Activated naive CD4-positive, alpha-beta T cell treated with anti-CD3 and anti-CD28 coated beads for 36 hours (primary cell): ENCODE data around the gene ZC3H11A. TPM values are rescaled to one million over a fixed set of nuclear protein-coding genes. Genes with fewer than 3 reads are reported as not detected.
A peak's percentile ranks its signal among the peaks of the same experiment; 100 is the strongest.
"Not testable (repeated sequence)": the region's sequence is repeated elsewhere in the genome, so short reads cannot be mapped to it uniquely, and the experiment has no call there.

Experiments
- CTCF ChIA-PET: fragments of 350-600 bp; sonication (Branson Sonifier 250); formaldehyde crosslinking; loops from one replicate; lab custom pipeline; 2021; ENCODE audit warnings: antibody characterized with exemption; lab: Charles Lee
- DNase-seq: peaks from one replicate; pipeline ENCODE4 v3.0.0-alpha.2; 2020
- H3K27ac Mint-ChIP-seq: one replicate; pipeline ENCODE4 v1.8.0; 2021; ENCODE audit warnings: mild to moderate bottlenecking, mixed read lengths
- H3K27me3 Mint-ChIP-seq: one replicate; pipeline ENCODE4 v1.8.0; 2021; ENCODE audit warnings: low read depth, mixed read lengths
- H3K36me3 Mint-ChIP-seq: one replicate; pipeline ENCODE4 v1.8.0; 2021; ENCODE audit warnings: low read depth, mixed read lengths
- H3K4me1 Mint-ChIP-seq: one replicate; pipeline ENCODE4 v1.8.0; 2021; ENCODE audit warnings: low read depth, mixed read lengths
- H3K4me3 Mint-ChIP-seq: one replicate; pipeline ENCODE4 v1.8.0; 2021; ENCODE audit warnings: mild to moderate bottlenecking, moderate library complexity, mixed read lengths
- H3K9me3 Mint-ChIP-seq: one replicate; pipeline ENCODE4 v1.8.0; 2021; ENCODE audit warnings: mixed read lengths
- intact Hi-C: fragments of 100-400 bp; cut with micrococcal nuclease; formaldehyde crosslinking; loops from one replicate; pipeline ENCODE4 v1.15.1; 2023
- total RNA-seq, 2 experiments: library from RNA; stranded (reverse); gene quantifications; one replicate each; pipeline ENCODE4 v1.2.3, GENCODE V29; 2021

Gene ZC3H11A
- total RNA-seq, 2 experiments from 2014 or later, result 78.4 to 80.9 TPM

DNA sequence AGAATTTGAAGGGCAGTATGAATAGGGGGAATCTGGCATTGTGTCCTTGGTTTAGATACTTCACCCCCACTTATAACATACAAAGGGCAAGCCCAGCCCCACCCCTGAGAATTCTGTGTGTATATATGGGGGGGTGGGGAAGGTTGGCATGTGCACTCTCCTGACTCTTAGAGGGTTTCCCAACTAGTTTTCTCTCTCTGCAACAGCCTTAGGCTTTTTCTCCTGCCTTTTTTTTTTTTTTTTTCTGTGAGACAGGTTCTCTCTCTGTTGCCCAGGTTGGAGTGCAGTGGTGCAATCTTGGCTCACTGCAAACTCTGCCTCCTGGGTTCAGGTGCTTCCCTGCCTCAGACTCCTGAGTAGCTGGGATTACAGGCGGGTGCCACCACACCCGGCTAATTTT, 2.9 kb upstream of the ZC3H11A start:
- H3K4me1 Mint-ChIP-seq, result peaks cover 16% of the 10 kb centered on the region
- peaks cover 16% of the 10 kb centered on the region for H3K36me3 Mint-ChIP-seq
- CTCF ChIA-PET, result no interaction called here
- H3K9me3 Mint-ChIP-seq, result no peaks in the 10 kb centered on the region
- no peak for DNase-seq
- intact Hi-C loops, result no loop called here
- no peak overlapping the region for H3K4me3 Mint-ChIP-seq
- H3K27ac Mint-ChIP-seq, result no peak overlapping the region
- H3K27me3 Mint-ChIP-seq, result no peaks in the 10 kb centered on the region

DNA sequence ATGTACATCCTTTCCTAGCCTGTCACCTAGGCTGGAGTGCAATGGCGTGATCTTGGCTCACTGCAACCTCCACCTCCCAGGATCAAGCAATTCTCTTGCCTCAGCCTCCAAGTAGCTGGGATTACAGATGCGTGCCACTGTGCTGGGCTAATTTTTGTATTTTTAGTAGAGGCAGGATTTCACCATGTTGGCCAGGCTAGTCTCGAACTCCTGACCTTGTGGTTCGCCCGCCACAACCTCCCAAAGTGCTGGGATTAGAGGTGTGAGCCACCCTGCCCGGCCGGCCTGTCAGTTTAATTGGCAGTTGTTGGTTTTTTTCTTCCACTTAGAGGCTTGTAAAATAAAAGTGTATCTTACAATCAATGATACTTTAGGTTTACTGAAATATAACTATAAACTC, 1.9 kb upstream of the ZC3H11A start:
- H3K27ac Mint-ChIP-seq, H3K27me3 Mint-ChIP-seq, intact Hi-C loops, H3K9me3 Mint-ChIP-seq, CTCF ChIA-PET, H3K4me3 Mint-ChIP-seq, DNase-seq: not testable (repeated sequence)
- H3K36me3 Mint-ChIP-seq, result peaks cover 27% of the 10 kb centered on the region
- H3K4me1 Mint-ChIP-seq, result peaks cover 26% of the 10 kb centered on the region

DNA sequence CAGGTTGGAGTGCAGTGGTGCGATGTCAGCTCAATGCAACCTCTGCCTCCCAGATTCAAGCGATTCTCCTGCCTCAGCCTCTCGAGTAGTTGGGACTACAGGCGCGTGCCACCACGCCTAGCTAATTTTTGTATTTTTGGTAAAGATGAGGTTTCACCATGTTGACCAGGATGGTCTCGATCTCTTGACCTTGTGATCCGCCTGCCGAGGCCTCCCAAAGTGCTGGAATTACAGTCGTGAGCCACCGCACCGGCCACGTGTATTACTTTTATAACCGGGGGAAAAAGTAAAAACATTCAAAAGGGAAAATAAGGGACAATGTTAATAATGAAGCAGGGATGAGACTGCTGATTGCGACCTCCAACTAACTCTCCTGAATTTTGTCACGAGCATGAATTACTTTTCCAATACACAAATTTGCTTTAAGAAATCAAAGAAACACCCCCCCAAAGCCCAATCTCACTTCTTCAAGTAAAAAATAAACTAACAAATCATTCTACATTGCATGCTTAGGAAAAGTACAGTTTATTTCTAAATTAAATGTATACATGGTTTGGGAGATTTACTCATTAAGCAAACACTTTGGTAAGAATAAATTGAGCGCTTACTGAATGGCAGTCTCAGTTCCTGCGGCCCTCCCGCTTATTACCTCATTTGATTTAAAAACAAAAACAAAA, 521 bp upstream of the ZC3H11A start:
- intact Hi-C loops, result loop anchor here (1.0 to 5.0 kb wide), 5 partner anchors 29 to 488 kb away; partner anchors contain the start of genes BTG2, LAX1 and SNRPE
- H3K4me3 Mint-ChIP-seq, result peak overlapping the region; percentile 96
- H3K27me3 Mint-ChIP-seq, result no peaks in the 10 kb centered on the region
- peaks cover 40% of the 10 kb centered on the region for H3K4me1 Mint-ChIP-seq
- H3K36me3 Mint-ChIP-seq, result peaks cover 34% of the 10 kb centered on the region
- DNase-seq, result no peak
- peak overlapping the region; percentile 98 for H3K27ac Mint-ChIP-seq
- CTCF ChIA-PET, result interaction anchor here (0.9 kb wide), 1 partner anchor 30 kb away, joined by 4 read pairs; the partner anchor contains the start of gene LAX1
- H3K9me3 Mint-ChIP-seq, result no peaks in the 10 kb centered on the region

DNA sequence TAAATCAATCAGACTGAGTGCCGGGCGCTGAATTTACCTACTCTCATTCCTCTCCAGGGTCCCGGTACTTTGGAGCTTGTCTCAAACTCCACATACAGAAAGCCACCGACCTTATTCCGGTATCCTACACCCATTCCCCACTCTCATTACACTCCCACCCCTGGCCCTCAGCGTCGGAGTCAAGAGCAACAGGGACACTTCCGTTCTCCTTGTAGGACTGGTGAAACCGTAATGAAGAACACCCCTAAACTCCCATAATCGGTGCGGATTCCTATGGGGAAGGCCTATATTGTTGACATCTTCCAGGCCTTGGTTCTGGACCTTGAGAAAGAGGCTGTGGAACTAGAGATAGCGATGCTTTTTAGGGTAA, 798 bp downstream of the ZC3H11A start:
- peak; percentile 59 for DNase-seq
- CTCF ChIA-PET, result no interaction called here
- Mint-ChIP-seq H3K36me3 (peaks cover 38% of the 10 kb centered on the region), H3K27ac (peak overlapping the region; percentile 97), H3K9me3 (no peaks in the 10 kb centered on the region), H3K4me3 (peak overlapping the region; percentile 96), H3K4me1 (peaks cover 51% of the 10 kb centered on the region), H3K27me3 (no peaks in the 10 kb centered on the region)
- intact Hi-C loops, result loop anchor here (5.0 kb wide), 1 partner anchor 489 kb away; the partner anchor contains the start of gene BTG2

DNA sequence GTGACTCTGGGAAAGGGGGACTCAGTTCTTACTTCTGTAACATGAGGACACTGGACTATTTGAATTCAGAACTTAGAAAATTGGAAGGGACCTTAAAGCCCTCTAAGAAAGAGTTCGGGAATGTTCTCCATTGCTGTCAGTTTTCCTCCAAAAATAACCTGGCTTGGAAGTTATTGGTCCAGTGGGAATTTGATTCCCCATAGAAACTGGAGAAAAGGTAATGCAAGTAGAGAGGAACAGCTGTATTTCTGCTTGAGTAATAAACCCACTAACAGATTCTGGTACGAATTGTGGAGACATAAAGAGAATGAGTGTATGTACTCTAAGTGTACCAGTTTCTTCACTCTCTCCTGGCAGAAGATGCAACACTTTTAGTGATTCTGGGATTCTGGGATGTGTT, 1.8 kb downstream of the ZC3H11A start:
- H3K4me3 Mint-ChIP-seq, result peak overlapping the region; percentile 96
- H3K27ac Mint-ChIP-seq, result no peak overlapping the region
- H3K4me1 Mint-ChIP-seq, result peaks cover 57% of the 10 kb centered on the region
- intact Hi-C loops, result loop anchor here (5.0 kb wide), 1 partner anchor 490 kb away; the partner anchor contains the start of gene BTG2
- no peaks in the 10 kb centered on the region for H3K9me3 Mint-ChIP-seq
- no peak for DNase-seq
- CTCF ChIA-PET, result no interaction called here
- H3K36me3 Mint-ChIP-seq, result peaks cover 39% of the 10 kb centered on the region
- no peaks in the 10 kb centered on the region for H3K27me3 Mint-ChIP-seq

DNA sequence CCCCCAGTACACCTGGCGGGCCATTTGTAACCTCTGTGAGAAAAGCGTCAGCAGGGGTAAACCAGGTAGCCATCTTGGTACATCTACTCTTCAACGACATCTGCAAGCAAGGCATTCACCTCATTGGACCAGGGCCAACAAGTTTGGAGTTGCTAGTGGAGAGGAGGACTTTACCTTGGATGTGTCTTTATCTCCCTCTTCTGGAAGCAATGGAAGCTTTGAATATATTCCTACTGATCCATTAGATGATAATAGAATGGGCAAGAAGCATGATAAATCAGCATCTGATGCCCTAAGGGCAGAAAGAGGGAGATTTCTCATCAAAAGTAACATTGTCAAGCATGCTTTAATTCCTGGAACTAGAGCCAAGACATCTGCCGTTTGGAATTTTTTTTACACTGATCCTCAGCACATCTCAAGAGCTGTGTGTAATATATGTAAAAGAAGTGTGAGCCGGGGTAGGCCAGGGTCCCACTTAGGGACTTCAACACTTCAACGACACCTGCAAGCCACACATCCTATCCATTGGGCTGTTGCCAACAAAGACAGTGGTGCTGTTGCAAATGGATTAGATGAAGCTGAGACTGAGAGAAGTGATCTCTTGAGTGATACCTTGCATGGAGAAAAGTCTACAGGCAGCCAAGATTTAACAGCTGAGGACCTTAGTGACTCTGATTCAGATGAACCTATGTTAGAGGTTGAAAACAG, 2.7 kb downstream of the ZC3H11A start:
- intact Hi-C loops, result loop anchor here (5.0 kb wide), 1 partner anchor 491 kb away; the partner anchor contains the start of gene BTG2
- Mint-ChIP-seq H3K4me3 (no peak overlapping the region), H3K9me3 (no peaks in the 10 kb centered on the region), H3K36me3 (peaks cover 45% of the 10 kb centered on the region), H3K27ac (no peak overlapping the region), H3K27me3 (no peaks in the 10 kb centered on the region), H3K4me1 (peaks cover 62% of the 10 kb centered on the region)
- DNase-seq, result no peak
- CTCF ChIA-PET, result no interaction called here

DNA sequence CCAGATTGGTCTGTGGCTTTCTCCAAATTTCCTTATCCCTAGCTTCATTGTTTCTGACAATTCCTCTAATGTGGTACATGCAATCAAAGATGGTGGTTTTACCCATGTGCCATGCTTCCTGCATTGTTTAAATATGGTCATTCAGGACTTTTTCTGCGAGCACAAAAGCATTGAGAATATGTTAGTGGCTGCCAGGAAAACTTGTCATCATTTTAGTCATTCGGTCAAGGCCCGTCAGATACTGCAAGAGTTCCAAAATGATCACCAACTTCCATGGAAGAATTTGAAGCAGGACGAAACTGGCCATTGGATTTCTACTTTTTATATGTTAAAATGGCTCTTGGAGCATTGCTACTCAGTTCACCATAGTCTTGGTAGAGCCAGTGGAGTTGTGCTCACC, 3.7 kb downstream of the ZC3H11A start:
- intact Hi-C loops, result loop anchor here (5.0 kb wide), 1 partner anchor 492 kb away; the partner anchor contains the start of gene BTG2
- no peaks in the 10 kb centered on the region for H3K9me3 Mint-ChIP-seq
- H3K4me1 Mint-ChIP-seq, result peaks cover 70% of the 10 kb centered on the region
- H3K27ac Mint-ChIP-seq, result no peak overlapping the region
- peaks cover 54% of the 10 kb centered on the region for H3K36me3 Mint-ChIP-seq
- H3K27me3 Mint-ChIP-seq, result no peaks in the 10 kb centered on the region
- CTCF ChIA-PET, result interaction anchor here (1.3 kb wide), 1 partner anchor 15 kb away, joined by 3 read pairs; no protein-coding TSS in a partner anchor
- H3K4me3 Mint-ChIP-seq, result no peak overlapping the region
- no peak for DNase-seq

DNA sequence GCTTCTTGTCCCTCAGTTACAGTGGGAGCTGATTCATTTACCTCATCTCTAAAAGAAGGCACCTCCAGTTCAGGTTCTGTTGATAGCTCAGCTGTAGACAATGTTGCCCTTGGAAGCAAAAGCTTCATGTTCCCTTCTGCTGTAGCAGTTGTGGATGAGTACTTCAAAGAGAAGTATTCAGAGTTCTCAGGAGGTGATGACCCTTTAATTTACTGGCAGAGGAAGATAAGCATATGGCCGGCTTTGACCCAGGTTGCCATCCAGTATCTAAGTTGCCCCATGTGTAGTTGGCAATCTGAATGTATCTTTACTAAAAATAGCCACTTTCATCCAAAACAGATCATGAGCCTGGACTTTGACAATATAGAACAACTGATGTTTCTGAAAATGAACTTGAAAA, 4.5 kb downstream of the ZC3H11A start:
- H3K27ac Mint-ChIP-seq, result peak overlapping the region; percentile 34
- intact Hi-C loops, result loop anchor here (5.0 kb wide), 1 partner anchor 493 kb away; the partner anchor contains the start of gene BTG2
- no peaks in the 10 kb centered on the region for H3K27me3 Mint-ChIP-seq
- no peak for DNase-seq
- no peaks in the 10 kb centered on the region for H3K9me3 Mint-ChIP-seq
- no peak overlapping the region for H3K4me3 Mint-ChIP-seq
- peaks cover 58% of the 10 kb centered on the region for H3K36me3 Mint-ChIP-seq
- CTCF ChIA-PET, result interaction anchor here (1.3 kb wide), 1 partner anchor 14 kb away, joined by 3 read pairs; no protein-coding TSS in a partner anchor
- H3K4me1 Mint-ChIP-seq, result peaks cover 70% of the 10 kb centered on the region

DNA sequence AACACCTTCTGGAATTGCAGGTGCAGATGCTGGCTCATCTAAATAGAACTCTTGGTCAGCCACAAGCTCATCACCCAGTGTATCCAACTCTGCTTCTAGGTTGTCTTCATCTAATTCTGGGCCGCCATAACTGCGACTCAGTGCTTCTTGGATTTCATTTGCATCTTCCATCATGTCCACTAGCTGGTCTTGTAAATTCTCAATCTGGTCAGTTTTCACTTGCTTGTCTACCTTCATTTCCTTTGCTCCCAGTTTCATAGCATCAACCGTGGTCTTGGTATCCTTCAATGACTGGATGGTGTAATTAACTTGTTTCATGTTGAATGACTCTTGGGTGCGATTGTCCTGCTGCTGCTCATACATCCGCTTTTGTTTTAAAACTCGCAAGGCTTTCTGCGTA, 10.3 kb downstream of the ZC3H11A start:
- H3K4me3 Mint-ChIP-seq, result no peak overlapping the region
- CTCF ChIA-PET, result no interaction called here
- no peak overlapping the region for H3K27ac Mint-ChIP-seq
- H3K9me3 Mint-ChIP-seq, result no peaks in the 10 kb centered on the region
- peaks cover 42% of the 10 kb centered on the region for H3K4me1 Mint-ChIP-seq
- H3K36me3 Mint-ChIP-seq, result peaks cover 34% of the 10 kb centered on the region
- H3K27me3 Mint-ChIP-seq, result no peaks in the 10 kb centered on the region
- intact Hi-C loops, result no loop called here
- DNase-seq, result no peak

DNA sequence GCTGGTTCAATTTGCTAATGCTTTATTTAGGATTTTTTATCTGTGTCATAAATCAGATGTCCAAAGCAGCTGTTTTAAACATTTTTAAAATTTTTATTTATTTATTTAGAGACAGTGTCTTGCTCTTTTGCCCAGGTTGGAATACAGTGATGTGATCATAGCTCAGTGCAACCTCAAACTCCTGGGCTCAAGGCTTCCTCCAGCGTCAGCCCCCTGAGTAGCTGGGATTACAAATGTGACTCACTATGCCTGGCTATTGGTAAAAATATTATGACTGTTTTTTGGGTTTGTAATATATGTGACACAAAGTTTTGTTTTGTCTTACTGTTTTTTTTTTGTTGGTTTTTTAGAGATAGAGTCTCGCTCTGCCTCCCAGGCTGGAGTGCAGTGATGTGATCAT, 11.8 kb downstream of the ZC3H11A start:
- CTCF ChIA-PET, result no interaction called here
- no peak for DNase-seq
- Mint-ChIP-seq H3K36me3 (peaks cover 41% of the 10 kb centered on the region), H3K4me3 (no peak overlapping the region), H3K9me3 (no peaks in the 10 kb centered on the region), H3K27ac (no peak overlapping the region), H3K4me1 (peaks cover 39% of the 10 kb centered on the region), H3K27me3 (no peaks in the 10 kb centered on the region)
- intact Hi-C loops, result no loop called here

DNA sequence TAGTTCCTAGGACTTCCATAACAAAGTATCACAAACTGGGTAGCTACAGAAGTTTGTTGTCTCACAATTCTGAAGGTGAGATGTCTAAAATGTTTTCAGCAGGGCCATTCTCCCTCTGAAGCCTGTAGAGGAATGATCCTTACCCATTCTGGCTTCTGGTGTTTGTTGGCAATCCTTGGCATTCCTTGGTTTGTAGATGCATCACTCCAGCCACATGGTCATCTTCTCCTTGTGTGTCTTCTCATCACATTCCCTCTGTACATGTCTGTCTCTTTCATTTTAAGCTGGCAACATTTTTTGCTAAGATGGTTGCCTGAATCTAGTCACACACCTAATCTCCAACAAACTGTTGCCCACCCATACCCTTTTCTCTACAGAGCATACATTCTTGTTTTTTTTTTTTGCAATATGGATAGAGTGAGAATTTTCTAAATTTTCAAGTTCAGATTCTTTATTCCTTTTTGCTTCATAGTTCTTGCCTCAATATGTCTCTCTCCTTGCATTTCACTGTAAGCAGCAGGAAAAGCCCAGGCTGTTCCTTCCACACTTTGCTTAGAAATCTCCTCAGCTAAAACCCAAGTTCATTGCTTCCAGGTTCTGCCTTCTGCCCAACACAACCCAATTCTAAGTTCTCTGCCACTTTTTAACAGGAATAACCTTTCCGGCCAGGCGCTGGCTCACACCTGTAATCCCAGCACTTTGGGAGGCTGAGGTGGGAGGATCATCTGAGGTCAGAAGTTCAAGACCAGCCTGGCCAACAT, 18.3 kb downstream of the ZC3H11A start:
- no peak for DNase-seq
- H3K27me3 Mint-ChIP-seq, result no peaks in the 10 kb centered on the region
- H3K4me3 Mint-ChIP-seq, result no peak overlapping the region
- intact Hi-C loops, result no loop called here
- peaks cover 21% of the 10 kb centered on the region for H3K4me1 Mint-ChIP-seq
- H3K36me3 Mint-ChIP-seq, result peaks cover 34% of the 10 kb centered on the region
- H3K9me3 Mint-ChIP-seq, result no peaks in the 10 kb centered on the region
- CTCF ChIA-PET, result interaction anchor here (0.7 to 1.8 kb wide), 3 partner anchors 14 to 774 kb away, joined by 3 to 4 read pairs (median 3); no protein-coding TSS in a partner anchor
- H3K27ac Mint-ChIP-seq, result no peak overlapping the region

DNA sequence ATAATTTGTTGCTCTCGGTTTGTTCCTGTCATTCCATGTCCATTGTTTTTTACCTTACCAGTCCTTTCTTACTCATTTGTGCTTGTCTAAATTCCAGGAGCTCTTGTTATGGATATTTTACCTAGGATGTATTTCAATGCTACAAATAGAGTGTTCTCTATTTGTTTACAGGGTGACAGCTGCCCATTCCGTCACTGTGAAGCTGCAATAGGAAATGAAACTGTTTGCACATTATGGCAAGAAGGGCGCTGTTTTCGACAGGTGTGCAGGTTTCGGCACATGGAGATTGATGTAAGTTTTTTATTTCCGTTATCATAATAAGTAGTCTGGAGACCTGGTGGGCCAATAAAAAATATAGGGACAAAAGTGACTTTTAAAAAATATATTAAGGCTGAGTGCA, 23.0 kb downstream of the ZC3H11A start:
- H3K36me3 Mint-ChIP-seq, result peaks cover 35% of the 10 kb centered on the region
- intact Hi-C loops, result no loop called here
- CTCF ChIA-PET, result interaction anchor here (0.5 kb wide), 1 partner anchor 54 kb away, joined by 3 read pairs; no protein-coding TSS in a partner anchor

More for the DNA sequence above, 23.0 kb downstream of the ZC3H11A start:
- Mint-ChIP-seq H3K27ac (no peak overlapping the region), H3K4me1 (peaks cover 16% of the 10 kb centered on the region), H3K4me3 (no peak overlapping the region), H3K27me3 (no peaks in the 10 kb centered on the region), H3K9me3 (no peaks in the 10 kb centered on the region)
- DNase-seq, result no peak
